HCEC 1CT (cell line): ENCODE measurements around the gene EPB41L3.
"Not testable (repeated sequence)": the region's sequence is repeated elsewhere in the genome, so short reads cannot be mapped to it uniquely, and the experiment has no call there.

Source experiments
- DNase-seq: peaks from one replicate; pipeline ENCODE4 v3.0.0-alpha.2; 2017

The EPB41L3 gene

DNA sequence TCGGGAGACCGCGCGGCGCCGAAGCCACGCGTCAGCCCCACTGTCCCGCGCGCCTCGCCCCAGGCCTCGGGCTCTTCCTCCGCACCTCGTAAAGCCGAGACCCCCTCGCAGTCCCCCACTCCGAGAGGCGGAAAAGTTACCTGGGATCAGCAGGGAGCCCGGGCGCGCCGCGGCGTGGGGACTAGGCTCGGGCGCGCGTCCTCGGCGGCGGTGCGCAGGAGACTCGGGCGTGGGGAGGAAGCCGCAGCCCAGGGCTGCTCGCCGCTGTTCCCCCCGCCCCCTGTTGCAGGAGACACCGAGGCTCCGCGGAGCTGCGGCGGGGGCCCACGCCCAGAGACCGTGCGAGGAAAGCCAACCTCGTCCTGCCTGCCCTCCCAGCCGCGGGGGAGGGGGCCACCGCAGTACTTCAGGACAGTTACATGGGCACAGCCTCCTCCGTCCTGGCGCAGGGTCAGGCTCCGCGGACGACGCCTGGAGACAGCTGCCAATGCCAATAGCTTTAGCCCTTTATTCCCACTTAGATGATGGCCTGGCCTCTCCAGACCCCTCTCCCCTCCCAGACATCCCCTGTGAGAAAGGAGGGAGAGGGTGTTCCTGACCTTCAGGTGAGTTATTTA, at the start of gene EPB41L3:
EPB41L3 (minus strand) TSS at position 225 of the 617 bp plus-strand sequence. CDS start 54,814 bp downstream, outside the sequence.
- no peak for DNase-seq

- no peak for DNase-seq
Observed at GRCh38 chr18:5588529-5588928, 44.7 kb upstream of the EPB41L3 start.

DNA sequence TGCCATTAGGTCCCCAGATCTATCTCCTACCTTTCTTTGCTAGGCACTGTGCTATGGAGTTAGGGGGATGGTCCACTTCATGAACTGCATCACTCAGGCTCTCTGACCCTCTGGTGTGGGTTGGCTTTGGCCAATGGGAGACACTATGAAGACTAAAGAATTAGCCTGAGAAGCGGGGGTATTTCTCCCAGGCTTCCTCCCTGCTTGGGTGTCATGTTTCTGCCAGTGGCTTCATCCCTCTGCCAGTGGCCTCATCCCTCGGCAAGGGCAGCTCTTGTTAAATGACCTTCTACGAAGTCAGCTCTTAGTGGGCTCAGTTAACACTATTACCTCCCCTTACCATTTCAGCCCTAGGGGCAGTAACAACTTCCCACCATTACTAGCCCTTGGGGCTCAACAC, 41.9 kb upstream of the EPB41L3 start:
- no peak for DNase-seq

DNA sequence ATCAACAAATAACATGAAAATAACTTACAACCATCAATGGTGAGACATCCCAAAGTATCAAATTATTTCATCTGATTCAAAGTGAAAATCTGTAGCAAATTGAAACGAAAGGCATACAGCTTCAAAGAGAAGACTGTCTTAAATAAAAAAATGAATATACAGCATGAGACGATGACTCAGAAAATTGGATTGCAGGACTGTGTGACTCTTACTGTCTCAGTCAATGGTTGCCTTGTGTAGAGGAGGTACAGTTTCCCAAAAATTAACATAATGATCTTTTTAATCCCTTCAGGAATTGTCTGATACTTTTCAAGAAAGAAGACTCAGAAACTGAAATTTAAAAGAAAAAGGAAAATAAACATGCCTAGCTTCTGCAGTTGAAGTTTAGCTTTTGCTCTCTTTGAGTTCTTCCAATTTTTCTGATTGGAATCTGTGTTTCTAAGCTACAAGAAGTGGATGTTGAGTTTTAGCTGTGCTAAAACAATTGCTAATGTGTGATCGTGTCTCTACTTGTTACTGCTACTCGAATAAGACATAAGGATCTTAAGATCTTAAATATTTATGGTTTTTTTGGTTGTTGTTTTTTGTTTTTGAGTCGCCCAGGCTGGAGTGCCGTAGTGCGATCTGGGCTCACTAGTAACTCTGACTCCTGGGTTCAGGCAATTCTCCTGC, 41.1 kb upstream of the EPB41L3 start:
- DNase-seq, result no peak

- no peak for DNase-seq
Observed at GRCh38 chr18:5582849-5583681, 39.3 kb upstream of the EPB41L3 start.

GRCh38 chr18:5582076-5582475, 38.3 kb upstream of the EPB41L3 start:
- DNase-seq, result no peak

DNA sequence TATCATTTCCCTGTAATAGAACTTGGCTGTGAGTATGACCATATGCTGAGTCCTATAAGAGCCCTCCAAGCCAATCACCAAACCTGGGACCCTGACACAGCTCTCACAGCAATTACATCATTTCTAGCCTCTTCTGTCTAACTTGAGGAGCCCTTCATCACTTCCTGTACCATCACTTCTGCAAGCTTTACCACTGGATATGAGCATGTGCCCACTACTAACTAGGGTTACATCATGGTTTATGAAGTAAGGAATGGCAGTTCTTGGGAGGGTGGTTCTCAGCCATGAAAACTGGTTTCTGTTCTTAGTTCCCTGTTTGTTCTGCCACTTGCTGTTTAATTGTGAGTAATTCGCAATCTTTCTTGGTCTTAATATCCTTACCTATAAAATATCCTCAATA, 31.0 kb upstream of the EPB41L3 start:
- no peak for DNase-seq

- DNase-seq, result no peak
Observed at GRCh38 chr18:5571666-5572065, 27.9 kb upstream of the EPB41L3 start.

GRCh38 chr18:5570613-5571012, 26.8 kb upstream of the EPB41L3 start:
- not testable (repeated sequence) for DNase-seq

GRCh38 chr18:5568416-5568815, 24.6 kb upstream of the EPB41L3 start:
- no peak for DNase-seq

GRCh38 chr18:5558851-5559250, 15.1 kb upstream of the EPB41L3 start:
- DNase-seq, result no peak

GRCh38 chr18:5556310-5556974, 12.6 kb upstream of the EPB41L3 start:
- DNase-seq, result no peak

DNA sequence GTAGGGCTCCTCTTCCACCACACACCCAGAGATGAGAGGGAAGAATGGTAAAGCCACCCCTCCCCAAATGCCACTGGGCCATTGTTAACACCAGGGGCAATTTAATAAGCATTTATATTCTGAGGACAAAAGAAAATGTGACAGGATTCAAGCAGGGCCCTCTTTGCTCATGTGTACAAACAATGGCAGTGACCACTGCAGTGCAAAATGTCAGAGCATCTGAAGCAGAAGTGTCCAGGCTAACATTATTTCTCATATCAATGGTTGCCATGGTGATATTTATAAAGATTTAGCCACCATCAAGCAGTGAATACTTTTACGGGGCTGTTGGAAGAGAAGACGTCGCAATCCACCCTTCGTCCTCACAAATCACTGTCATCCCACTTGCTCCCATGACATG, 10.8 kb upstream of the EPB41L3 start:
- DNase-seq, result no peak

DNA sequence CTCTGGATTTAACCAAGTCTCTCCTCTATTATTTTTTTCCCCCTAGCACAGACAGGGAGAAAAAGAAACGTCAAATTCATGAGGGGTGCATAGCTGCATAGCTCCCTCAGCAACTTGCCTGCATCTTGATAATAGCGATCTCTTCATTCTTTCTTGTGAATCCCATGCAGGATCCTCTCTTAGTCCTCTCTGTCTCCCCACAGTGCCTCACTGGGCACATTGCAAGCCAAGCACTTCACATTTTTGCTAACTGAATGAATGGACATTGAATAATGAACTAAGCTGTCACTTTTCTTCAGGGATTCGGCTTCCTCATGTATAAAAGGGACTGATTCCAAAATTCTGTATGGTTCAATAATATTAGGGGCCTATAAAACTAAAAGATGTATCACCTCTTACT, 2.9 kb upstream of the EPB41L3 start:
- DNase-seq, result no peak

DNA sequence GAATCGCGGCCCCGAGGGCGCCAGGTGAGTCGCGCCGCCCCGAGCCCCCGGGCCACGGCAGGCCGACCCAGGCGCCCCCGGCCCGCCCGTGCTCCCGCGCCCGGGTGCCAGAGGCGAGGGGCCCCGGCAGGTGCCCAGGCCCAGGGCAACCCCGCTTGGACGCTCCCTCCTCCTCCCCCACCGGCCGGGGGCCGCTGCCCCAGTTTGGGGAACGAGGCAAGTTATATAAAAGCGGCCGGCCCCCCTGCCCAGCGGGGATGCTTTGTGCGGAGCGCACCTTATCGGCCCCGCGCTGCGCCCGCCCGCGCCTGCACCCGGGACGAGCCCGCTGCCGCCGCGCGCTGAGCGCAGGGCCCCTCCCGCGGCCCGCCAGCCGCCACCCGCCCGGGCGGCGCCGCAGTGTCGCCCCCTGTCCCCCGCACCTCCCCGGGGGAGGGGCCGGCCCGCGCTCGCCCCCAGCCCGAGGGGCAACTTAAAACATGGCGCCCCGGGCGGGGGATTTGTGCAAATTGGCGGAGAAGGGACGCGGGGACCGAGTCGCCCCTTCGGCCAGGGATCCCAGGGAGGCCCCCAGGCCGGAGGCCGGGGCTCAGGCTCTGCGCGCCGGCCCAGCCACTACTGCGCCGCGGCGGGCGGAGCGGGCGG, 639 bp downstream of the EPB41L3 start:
- no peak for DNase-seq

GRCh38 chr18:5542515-5543035, 1.2 kb downstream of the EPB41L3 start:
- no peak for DNase-seq

DNA sequence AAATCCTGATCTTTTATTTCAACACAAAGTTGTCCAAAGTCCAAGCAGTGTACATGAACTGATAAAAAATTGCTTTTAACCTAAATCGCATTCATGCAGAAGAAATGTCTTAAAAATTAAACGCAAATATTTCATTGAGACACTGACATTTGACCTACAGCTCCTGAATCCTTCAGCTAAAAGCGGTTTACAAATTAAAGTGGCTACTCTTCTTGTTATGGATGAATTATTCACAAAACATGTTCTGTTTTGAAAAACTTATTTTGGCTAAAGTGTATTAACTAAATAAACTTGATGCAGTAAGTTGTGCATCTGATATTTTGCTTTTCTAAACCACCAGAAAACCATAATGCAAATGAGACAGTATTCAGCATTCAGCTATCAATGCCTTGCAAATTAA, 2.2 kb downstream of the EPB41L3 start:
- no peak for DNase-seq

- no peak for DNase-seq
Observed at GRCh38 chr18:5539391-5539790, 4.4 kb downstream of the EPB41L3 start.

DNA sequence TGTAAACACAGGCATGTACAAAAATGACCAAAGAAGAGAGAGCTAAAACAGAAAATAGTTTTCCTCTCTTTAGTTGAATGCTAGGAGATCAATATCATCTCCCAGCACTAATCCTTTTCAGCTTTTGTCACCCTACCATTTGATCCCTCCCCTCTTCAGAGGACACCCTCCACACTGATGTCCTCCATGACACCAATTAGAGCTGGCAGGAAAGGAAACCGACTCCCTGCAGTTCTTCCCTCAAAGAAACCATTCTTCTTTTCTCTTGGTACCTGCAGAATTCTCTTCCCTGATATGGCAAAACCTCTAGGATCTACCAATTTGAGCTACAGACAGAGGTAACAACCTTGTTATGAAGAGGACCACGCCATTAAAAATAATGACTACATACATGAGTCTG, 5.3 kb downstream of the EPB41L3 start:
- DNase-seq, result no peak

- no peak for DNase-seq
Observed at GRCh38 chr18:5537860-5538259, 5.9 kb downstream of the EPB41L3 start.

- no peak for DNase-seq
Observed at GRCh38 chr18:5534845-5535244, 9.0 kb downstream of the EPB41L3 start.

DNA sequence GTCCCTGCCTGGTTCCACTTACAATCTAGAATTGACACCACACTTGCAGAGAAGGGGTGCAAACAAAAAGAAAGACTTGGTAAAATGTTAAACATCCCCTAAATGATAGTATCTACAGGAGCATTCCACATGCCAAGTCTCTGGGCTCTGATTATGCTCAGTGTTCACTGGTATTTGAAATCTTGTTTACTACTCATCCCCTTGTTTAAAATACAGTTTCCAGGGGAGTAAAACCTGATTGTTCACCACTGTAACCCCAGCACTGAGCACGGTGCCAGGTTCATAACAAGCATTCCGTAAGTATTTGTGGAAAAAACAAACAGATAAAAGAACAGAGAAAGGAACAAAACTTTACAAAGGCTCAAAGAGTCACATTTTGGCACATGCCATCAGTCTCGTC, 11.7 kb downstream of the EPB41L3 start:
- no peak for DNase-seq
